ENCODE data around the gene MAML1.
A peak's percentile ranks its signal among the peaks of the same experiment; 100 is the strongest.
"Not testable (repeated sequence)": the region's sequence is repeated elsewhere in the genome, so short reads cannot be mapped to it uniquely, and the experiment has no call there.

Gene MAML1

DNA sequence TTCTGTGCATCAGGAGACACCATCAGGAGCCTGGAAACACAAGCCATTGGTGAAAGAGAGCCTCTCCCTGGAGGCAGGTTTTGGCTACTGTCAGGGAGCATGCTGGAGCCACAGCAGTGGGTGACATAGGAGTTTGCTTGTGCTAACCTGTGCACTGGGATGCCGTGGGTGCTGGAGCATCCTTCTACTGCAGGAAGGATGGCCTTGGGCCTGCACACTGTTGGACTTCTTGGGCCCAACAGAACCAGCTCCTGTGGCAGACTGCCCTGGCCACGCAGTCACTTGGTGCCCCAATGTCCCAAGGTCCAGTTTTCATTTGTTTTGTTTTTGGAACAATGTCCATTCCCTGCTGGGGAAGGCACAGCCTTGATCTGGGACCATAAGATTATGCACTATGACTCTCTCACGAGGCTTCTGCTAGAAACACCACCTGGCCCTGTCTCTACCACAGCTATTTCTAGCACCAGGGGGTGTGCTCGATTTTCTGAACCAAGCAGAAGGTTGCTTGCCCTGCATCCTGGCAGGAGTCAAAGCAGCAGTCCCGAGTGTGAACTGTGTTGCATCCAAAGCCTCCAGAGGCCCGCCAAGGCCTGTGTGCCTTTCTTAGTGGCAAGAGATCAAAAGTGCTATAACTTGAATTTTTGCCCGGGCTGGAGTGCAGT is 55.7 kb downstream of the MAML1 start:
- Mint-ChIP-seq H3K36me3 (ENCODE audit: low read depth) (peaks cover 36% of the 10 kb centered on the region), H3K27ac (no peak overlapping the region), H3K4me1 (no peaks in the 10 kb centered on the region), H3K9me3 (peaks cover 8% of the 10 kb centered on the region), H3K4me3 (no peak overlapping the region), H3K27me3 (ENCODE audit: low read depth, poor library complexity) (peaks cover 3% of the 10 kb centered on the region)
- TF ChIP-seq, protein P1, sequence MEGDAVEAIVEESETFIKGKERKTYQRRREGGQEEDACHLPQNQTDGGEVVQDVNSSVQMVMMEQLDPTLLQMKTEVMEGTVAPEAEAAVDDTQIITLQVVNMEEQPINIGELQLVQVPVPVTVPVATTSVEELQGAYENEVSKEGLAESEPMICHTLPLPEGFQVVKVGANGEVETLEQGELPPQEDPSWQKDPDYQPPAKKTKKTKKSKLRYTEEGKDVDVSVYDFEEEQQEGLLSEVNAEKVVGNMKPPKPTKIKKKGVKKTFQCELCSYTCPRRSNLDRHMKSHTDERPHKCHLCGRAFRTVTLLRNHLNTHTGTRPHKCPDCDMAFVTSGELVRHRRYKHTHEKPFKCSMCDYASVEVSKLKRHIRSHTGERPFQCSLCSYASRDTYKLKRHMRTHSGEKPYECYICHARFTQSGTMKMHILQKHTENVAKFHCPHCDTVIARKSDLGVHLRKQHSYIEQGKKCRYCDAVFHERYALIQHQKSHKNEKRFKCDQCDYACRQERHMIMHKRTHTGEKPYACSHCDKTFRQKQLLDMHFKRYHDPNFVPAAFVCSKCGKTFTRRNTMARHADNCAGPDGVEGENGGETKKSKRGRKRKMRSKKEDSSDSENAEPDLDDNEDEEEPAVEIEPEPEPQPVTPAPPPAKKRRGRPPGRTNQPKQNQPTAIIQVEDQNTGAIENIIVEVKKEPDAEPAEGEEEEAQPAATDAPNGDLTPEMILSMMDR (IDR thresholded peaks at IDR 0.05) = no peak
- no peak for DNase-seq

DNA sequence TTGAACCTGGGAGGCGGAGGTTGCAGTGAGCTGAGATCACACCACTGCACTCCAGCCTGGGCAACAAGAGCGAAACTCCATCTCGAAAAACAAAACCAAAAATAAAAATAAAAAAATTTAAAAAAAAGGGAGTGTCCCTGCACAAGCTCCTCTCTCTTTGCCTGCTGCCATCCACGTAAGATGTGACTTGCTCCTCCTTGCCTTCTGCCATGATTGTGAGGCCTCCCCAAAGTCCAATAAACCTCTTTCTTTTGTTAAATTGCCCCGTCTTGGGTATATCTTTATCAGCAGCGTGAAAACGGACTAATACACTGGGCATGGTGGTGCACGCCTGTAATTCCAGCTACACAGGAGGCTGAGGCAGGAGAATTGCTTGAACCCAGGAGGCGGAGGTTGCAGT is 56.7 kb downstream of the MAML1 start:
- DNase-seq = not testable (repeated sequence)

DNA sequence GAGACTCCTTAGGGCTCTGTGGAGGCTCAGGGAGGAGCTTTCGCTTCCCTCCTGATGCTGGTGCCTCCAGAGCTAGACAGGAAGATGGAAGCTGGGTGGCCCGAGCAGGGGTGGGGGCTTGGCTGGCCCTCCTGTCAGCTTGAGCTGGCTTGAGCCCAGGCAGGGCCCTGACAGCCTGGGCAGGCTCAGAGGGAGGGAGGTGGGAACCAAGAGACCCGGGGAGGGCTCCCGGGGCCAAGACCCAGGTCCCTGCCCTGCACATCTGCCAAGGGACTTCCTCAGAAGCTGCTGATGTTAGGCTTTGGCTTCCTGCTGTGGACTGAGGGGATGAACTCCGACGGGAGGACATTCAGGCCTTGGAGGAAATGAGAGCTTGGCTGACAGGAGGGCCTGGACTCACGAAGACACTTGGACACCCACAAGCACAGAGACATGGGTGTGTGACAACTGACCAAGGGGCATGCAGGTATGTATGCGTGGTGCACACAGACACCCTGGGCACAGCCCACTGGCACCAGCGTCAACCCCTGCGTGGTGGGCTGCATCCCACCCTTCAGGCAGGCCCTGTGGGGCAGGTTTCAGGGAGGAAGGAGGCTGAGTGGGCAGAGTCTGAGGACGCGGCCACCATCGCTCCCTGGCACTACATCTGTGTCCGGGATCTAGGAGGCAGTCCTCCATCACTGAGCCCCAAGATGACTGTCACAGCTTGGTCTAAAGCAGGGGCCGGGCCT is 59.4 kb downstream of the MAML1 start:
- H3K27ac Mint-ChIP-seq = no peak overlapping the region
- peaks cover 3% of the 10 kb centered on the region for H3K27me3 Mint-ChIP-seq (ENCODE audit: low read depth, poor library complexity)
- no peak overlapping the region for H3K4me3 Mint-ChIP-seq
- DNase-seq = no peak
- TF ChIP-seq, protein P1 (IDR thresholded peaks at IDR 0.05) = no peak
- peaks cover 8% of the 10 kb centered on the region for H3K9me3 Mint-ChIP-seq
- peaks cover 11% of the 10 kb centered on the region for H3K4me1 Mint-ChIP-seq
- H3K36me3 Mint-ChIP-seq (ENCODE audit: low read depth) = peaks cover 22% of the 10 kb centered on the region

More for the DNA sequence above, 56.7 kb downstream of the MAML1 start:
- H3K4me3 Mint-ChIP-seq; H3K9me3 Mint-ChIP-seq; H3K4me1 Mint-ChIP-seq; H3K27ac Mint-ChIP-seq; H3K27me3 Mint-ChIP-seq (ENCODE audit: low read depth, poor library complexity): not testable (repeated sequence)
- H3K36me3 Mint-ChIP-seq (ENCODE audit: low read depth) = peaks cover 28% of the 10 kb centered on the region

DNA sequence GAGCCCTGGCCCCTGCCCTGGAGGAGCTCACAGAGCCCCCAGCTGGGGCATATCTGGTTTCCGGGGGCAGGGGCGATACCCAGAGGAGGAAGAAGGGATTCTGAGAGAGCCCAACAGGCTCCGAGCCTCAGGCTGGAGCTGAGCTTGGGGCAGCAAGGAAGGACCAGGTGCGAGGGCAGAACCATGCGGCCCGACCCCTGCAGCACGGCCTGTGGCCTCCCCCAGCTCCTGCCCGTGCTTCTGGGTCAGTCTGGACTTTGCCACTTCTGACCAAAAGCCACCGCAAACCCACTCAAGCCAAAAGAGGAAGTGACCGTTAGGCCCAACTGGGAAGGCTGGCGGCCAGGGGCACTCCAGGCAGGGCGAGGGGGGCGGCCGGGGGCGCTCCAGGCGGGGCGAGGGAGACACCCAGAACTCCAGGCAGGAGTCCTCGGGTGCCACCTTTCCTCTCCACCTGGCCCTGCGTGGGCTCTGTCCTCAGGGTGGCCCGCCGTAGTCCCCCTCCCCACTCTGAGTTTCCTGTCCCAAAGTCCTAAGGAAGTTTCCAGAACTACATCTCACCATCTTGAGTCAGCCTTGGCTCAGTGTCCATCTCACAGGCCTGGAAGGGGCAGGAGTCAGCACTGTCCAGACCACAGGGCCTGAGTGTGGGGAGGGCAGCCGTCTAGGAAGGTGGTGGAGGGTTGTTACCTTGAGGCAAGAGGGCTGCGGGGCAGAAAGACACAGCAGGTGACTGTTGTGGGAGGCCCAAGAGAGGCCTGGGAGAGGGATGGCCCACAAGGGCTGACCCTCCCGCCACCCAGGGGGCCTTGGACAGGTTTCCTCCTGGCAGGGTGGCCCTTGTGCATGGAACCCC is 60.2 kb downstream of the MAML1 start:
- H3K27ac Mint-ChIP-seq = no peak overlapping the region

GRCh38 chr5:179793468-179794139 is 61.0 kb downstream of the MAML1 start, which contains the start of gene LTC4S:
Gene LTC4S (plus strand): TSS chr5:179793986. CDS start chr5:179794081, 95 bp downstream.
- peaks cover 11% of the 10 kb centered on the region for H3K4me1 Mint-ChIP-seq
- no peak for DNase-seq
- TF ChIP-seq, protein P1 (IDR thresholded peaks at IDR 0.05) = no peak
- H3K4me3 Mint-ChIP-seq = peak within 1 kb of the TSS; percentile 74
- H3K27me3 Mint-ChIP-seq (ENCODE audit: low read depth, poor library complexity) = peaks cover 1% of the 10 kb centered on the region
- peaks cover 6% of the 10 kb centered on the region for H3K9me3 Mint-ChIP-seq
- H3K27ac Mint-ChIP-seq = no peak within 1 kb of the TSS
- peaks cover 15% of the 10 kb centered on the region for H3K36me3 Mint-ChIP-seq (ENCODE audit: low read depth)

More for the DNA sequence above, 60.2 kb downstream of the MAML1 start:
- Mint-ChIP-seq H3K27me3 (ENCODE audit: low read depth, poor library complexity) (peaks cover 3% of the 10 kb centered on the region), H3K36me3 (ENCODE audit: low read depth) (peaks cover 23% of the 10 kb centered on the region), H3K4me1 (peaks cover 11% of the 10 kb centered on the region), H3K9me3 (peaks cover 8% of the 10 kb centered on the region), H3K4me3 (no peak overlapping the region)
- TF ChIP-seq, protein P1 (IDR thresholded peaks at IDR 0.05) = no peak
- DNase-seq = no peak
